ENCODE measurements around the gene FKBP5.

The FKBP5 gene

DNA sequence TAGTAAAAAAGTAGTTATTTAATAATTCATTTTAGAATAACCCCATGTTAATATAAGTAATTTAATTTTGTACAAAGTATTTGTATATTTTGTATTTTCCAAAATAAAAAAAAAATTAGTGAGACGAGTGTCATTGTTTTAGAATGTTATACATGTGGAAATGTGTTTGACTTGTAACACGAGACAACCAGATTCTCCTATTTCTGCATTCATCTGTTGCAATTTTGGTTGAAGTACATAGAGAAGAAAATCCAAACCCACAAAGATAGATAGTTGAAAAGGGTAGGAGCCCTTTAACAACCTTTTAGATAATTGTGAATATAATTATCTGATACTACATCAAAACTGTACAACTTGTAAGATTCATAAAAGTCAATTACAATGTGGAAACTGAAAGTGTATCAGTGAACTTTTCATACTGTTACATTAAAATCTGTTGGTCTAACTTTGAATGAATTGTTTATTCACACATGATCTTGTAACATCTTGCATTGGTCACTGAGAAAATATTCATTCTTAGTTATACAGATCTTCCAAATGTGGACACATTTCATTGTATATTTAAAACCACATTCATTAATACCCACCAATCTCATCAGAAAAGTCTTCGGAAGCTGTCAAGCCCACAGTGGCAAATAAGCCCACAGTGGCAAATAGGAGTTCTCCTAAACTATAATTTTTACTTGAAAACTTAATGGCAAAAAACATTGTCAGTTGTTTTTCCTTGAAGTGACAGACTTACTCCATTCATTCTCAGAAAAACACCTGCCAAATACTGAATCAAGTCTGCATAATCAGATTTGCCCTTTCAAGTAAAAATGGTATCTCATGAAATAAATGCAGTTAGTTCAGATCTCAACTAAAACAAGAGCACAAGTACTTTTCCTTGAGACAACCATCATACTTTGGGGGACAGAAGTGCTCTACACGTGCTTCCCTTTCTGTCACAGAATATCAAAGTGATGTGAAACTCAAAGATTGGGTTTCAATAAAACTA is 52.8 kb downstream of the FKBP5 start:
- no peak for DNase-seq (ENCODE audit: low spot score)
- TF ChIP-seq, protein P1, sequence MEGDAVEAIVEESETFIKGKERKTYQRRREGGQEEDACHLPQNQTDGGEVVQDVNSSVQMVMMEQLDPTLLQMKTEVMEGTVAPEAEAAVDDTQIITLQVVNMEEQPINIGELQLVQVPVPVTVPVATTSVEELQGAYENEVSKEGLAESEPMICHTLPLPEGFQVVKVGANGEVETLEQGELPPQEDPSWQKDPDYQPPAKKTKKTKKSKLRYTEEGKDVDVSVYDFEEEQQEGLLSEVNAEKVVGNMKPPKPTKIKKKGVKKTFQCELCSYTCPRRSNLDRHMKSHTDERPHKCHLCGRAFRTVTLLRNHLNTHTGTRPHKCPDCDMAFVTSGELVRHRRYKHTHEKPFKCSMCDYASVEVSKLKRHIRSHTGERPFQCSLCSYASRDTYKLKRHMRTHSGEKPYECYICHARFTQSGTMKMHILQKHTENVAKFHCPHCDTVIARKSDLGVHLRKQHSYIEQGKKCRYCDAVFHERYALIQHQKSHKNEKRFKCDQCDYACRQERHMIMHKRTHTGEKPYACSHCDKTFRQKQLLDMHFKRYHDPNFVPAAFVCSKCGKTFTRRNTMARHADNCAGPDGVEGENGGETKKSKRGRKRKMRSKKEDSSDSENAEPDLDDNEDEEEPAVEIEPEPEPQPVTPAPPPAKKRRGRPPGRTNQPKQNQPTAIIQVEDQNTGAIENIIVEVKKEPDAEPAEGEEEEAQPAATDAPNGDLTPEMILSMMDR (conservative IDR thresholded peaks at IDR 0.05; ENCODE audit: low read depth) = no peak
- ChIA-PET CTCF (no interaction called here), POLR2A (ENCODE audit: low non-redundant PET) (no interaction called here)
- H3K27ac ChIP-seq = no peak overlapping the region

DNA sequence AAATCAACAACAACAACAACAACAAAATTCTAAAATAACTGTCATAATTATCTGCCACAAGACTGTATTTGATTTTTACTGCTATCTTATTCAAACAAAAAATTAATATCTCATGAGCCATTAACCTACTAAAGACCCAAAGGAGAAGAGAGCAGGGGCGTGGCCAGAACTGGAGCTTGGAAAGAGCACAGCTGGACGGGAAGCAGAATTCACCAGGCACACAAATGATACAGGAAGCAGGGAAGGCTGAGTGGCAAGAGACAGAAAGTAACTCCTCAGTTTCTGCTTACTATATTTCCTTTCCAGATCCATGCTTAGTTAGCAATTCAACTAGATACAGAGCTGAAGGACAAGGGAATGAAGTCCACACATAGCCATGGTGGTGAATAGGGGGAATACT is 54.4 kb downstream of the FKBP5 start:
- POLR2A ChIA-PET (ENCODE audit: low non-redundant PET) = no interaction called here
- TF ChIP-seq, protein P1 (conservative IDR thresholded peaks at IDR 0.05; ENCODE audit: low read depth) = no peak
- no peak overlapping the region for H3K27ac ChIP-seq
- CTCF ChIA-PET = interaction anchor here (1.0 kb wide), 1 partner anchor 50 kb away, joined by 3 read pairs; no protein-coding TSS in a partner anchor
- no peak for DNase-seq (ENCODE audit: low spot score)

DNA sequence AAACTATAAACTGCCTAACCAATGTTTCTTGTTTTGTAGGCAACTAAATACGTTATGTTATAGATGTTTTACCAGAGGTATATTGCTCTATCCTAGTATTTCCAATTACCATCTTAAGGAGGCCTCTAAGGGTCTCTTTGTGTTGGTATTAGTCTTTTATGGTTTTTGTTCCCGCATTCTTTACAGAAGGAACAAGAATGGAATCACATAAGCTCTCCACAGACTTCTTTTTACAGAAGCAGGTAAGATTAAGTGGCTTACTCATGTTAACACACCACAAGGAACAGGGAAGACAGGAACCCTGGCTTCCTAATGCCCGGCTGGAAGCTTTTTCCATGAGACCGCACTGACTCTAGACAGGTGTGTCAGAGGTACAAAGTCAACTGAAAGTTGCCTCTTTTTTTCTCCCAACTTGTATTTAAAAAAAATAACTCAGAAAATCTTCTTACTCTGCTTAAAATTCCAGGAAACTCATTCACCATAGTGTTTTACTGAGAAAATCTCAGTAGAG is 55.1 kb downstream of the FKBP5 start:
- DNase-seq (ENCODE audit: low spot score) = no peak

DNA sequence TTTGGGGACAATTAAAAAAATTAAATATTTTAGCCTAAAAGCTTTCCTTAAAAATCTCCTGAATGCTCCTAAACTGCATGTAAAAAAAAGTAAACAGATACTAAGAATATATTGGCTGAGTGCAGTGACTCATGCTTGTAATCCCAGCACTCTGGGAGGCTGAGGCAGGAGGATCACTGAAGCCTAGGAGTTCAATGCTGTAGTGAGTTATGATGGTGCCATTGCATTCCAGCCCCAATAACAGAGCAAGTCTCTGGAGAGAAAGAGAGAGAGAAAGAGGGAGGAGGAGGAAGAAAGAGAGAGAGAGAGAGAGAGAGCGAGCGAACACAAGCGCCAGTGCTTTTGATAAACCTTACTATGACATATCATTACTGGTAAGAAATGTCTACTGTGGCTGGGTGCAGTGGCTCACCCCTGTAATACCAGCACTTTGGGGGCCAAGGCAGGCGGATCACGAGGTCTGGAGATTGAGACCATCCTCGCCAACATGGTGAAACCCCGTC is 58.8 kb downstream of the FKBP5 start:
- POLR2A ChIA-PET (ENCODE audit: low non-redundant PET) = no interaction called here
- CTCF ChIA-PET = no interaction called here
- peak overlapping the region; percentile 55 for H3K27ac ChIP-seq
- TF ChIP-seq, protein P1 (conservative IDR thresholded peaks at IDR 0.05; ENCODE audit: low read depth) = no peak
- DNase-seq (ENCODE audit: low spot score) = no peak

More for the DNA sequence above, 55.1 kb downstream of the FKBP5 start:
- no peak overlapping the region for H3K27ac ChIP-seq
- TF ChIP-seq, protein P1 (conservative IDR thresholded peaks at IDR 0.05; ENCODE audit: low read depth) = no peak
- POLR2A ChIA-PET (ENCODE audit: low non-redundant PET) = no interaction called here
- CTCF ChIA-PET = interaction anchor here (1.0 to 1.1 kb wide), 2 partner anchors 49 to 103 kb away, joined by 3 read pairs; no protein-coding TSS in a partner anchor

DNA sequence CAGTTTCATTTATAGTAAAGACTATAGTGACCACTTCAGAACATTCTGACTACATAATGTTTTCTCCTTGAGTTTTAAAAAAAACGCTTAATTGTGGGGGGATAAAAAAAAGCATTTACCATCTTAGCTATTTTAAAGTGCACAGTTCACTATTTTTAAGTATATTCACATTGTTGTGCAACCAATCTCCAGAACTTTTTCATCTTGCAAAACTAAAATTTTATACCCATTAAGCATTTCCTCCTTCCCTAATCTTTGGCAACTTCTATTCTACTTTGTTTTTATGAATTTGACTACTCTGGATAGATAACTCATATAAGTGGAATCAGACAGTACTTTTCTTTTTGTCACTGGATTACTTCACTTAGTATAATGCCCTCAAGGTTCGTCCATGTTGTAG is 62.3 kb downstream of the FKBP5 start:
- ChIA-PET POLR2A (ENCODE audit: low non-redundant PET) (no interaction called here), CTCF (no interaction called here)
- TF ChIP-seq, protein P1 (conservative IDR thresholded peaks at IDR 0.05; ENCODE audit: low read depth) = no peak
- DNase-seq (ENCODE audit: low spot score) = no peak
- no peak overlapping the region for H3K27ac ChIP-seq

DNA sequence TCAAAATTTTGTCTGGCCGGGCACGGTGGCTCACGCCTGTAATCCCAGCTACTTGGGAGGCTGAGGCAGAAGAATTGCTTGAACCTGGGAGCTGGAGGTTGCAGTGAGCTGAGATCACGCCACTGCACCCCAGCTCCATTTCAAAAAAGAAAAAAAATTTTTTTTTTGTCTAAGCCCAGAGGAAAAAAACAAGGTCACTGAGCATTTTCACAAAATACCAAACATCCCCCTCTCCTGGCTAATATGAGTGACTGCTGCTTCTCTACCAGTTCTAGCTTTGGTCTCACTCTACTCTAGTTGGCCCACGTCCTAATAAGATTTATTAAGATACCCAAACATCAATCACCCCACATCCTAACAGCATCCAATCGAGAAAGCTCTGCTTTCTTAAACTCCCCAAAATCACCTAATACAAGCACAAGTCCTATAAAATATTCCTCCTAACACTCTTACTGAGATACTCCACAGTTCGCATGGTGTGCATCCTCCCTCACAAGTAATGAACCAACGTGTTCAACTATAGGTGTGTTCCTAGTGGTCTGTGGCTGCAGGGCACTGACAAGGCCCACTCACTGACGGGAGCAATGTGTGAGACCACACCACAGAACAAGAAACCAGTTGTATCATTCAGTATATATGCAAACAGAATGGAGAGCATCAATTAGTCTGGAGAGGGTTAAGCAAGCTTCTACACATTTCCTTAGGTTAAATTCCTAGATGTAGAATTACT is 64.2 kb downstream of the FKBP5 start:
- CTCF ChIA-PET = interaction anchor here (0.6 to 1.3 kb wide), 7 partner anchors 40 to 126 kb away, joined by 3 to 5 read pairs (median 4); partner anchors contain the start of gene ARMC12
- H3K27ac ChIP-seq = peak overlapping the region; percentile 61
- TF ChIP-seq, protein P1 (conservative IDR thresholded peaks at IDR 0.05; ENCODE audit: low read depth) = no peak
- DNase-seq (ENCODE audit: low spot score) = no peak
- POLR2A ChIA-PET (ENCODE audit: low non-redundant PET) = no interaction called here
